ENCODE results near the gene RAVER1.
A peak's percentile ranks its signal among the peaks of the same experiment; 100 is the strongest.
"Not testable (repeated sequence)": the region's sequence is repeated elsewhere in the genome, so short reads cannot be mapped to it uniquely, and the experiment has no call there.

The RAVER1 gene

GRCh38 chr19:10343495-10343894 is 10.2 kb upstream of the RAVER1 start:
- DNase-seq = no peak

GRCh38 chr19:10339977-10340376 is 6.6 kb upstream of the RAVER1 start:
- no peak for DNase-seq

GRCh38 chr19:10339380-10339960 is 6.1 kb upstream of the RAVER1 start, which contains the start of gene ICAM3:
TSS of gene ICAM3 (minus strand) at chr19:10339624. CDS start at chr19:10339614, 10 bp downstream.
- peak; percentile 35 to 40 for DNase-seq

- no peak for DNase-seq
Observed at GRCh38 chr19:10338940-10339339, 5.6 kb upstream of the RAVER1 start.

GRCh38 chr19:10336725-10337124 is 3.4 kb upstream of the RAVER1 start:
- DNase-seq = not testable (repeated sequence)

- no peak for DNase-seq
Observed at GRCh38 chr19:10335352-10335985, 2.1 kb upstream of the RAVER1 start.

- DNase-seq = no peak
Observed at GRCh38 chr19:10334588-10335351, 1.4 kb upstream of the RAVER1 start.

GRCh38 chr19:10333758-10334587 is 644 bp upstream of the RAVER1 start:
- no peak for DNase-seq

GRCh38 chr19:10332158-10332964 is 968 bp downstream of the RAVER1 start:
- DNase-seq = no peak

- DNase-seq = no peak
Observed at GRCh38 chr19:10329555-10329954, 3.8 kb downstream of the RAVER1 start.

GRCh38 chr19:10328558-10329429 is 4.5 kb downstream of the RAVER1 start:
- no peak for DNase-seq

GRCh38 chr19:10327793-10328192 is 5.5 kb downstream of the RAVER1 start:
- DNase-seq = no peak

- DNase-seq = no peak
Observed at GRCh38 chr19:10325732-10326131, 7.6 kb downstream of the RAVER1 start.

- DNase-seq = no peak
Observed at GRCh38 chr19:10321874-10322835, 11.2 kb downstream of the RAVER1 start.

GRCh38 chr19:10321417-10321797 is 11.9 kb downstream of the RAVER1 start:
- no peak for DNase-seq

- DNase-seq = no peak
Observed at GRCh38 chr19:10320602-10321416, 12.5 kb downstream of the RAVER1 start.

- DNase-seq = no peak
Observed at GRCh38 chr19:10318807-10319682, 14.3 kb downstream of the RAVER1 start.

GRCh38 chr19:10317857-10318462 is 15.4 kb downstream of the RAVER1 start:
- DNase-seq = no peak

All from activated CD4-positive, alpha-beta T cell treated with anti-CD3 and anti-CD28 coated beads, Interleukin-2, amount 50 U/mL, for 4 hours (primary cell).